HUDEP-2 (cell line): ENCODE measurements around the gene IGFL1.
"Not testable (repeated sequence)": the region's sequence is repeated elsewhere in the genome, so short reads cannot be mapped to it uniquely, and the experiment has no call there.

Source experiments
- DNase-seq, 76 experiments: peaks; one replicate each; lab custom pipeline; 2025; ENCODE audit not compliant: unreplicated experiment in 76 of 76; lab: John Stamatoyannopoulos, UW

The IGFL1 gene

DNA sequence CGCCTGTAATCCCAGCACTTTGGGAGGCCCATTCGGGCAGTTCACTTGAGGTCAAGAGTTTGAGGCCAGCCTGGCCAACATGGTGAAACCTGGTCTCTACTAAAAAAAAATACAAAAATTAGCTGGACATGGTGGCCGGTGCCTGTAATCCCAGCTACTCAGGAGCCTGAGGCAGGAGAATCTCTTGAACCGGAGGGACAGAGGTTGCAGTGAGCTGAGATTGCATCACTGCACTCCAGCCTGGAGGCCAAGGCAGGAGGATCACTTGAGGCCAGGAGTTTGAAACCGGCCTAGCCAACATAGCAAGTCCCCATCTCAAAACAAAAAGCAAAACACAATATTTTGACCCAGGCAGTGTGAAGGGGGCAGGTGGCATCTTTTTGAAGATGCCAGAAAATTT, 35.3 kb downstream of the IGFL1 start:
- not testable (repeated sequence) for DNase-seq

- DNase-seq: peak in 65 of 76 experiments; percentile 6 to 80 (median 54)
Measured at GRCh38 chr19:46265217-46265828, 35.8 kb downstream of the IGFL1 start.

GRCh38 chr19:46269101-46269500, 39.6 kb downstream of the IGFL1 start:
- DNase-seq: no peak

GRCh38 chr19:46270521-46271256, 41.1 kb downstream of the IGFL1 start:
- no peak for DNase-seq

DNA sequence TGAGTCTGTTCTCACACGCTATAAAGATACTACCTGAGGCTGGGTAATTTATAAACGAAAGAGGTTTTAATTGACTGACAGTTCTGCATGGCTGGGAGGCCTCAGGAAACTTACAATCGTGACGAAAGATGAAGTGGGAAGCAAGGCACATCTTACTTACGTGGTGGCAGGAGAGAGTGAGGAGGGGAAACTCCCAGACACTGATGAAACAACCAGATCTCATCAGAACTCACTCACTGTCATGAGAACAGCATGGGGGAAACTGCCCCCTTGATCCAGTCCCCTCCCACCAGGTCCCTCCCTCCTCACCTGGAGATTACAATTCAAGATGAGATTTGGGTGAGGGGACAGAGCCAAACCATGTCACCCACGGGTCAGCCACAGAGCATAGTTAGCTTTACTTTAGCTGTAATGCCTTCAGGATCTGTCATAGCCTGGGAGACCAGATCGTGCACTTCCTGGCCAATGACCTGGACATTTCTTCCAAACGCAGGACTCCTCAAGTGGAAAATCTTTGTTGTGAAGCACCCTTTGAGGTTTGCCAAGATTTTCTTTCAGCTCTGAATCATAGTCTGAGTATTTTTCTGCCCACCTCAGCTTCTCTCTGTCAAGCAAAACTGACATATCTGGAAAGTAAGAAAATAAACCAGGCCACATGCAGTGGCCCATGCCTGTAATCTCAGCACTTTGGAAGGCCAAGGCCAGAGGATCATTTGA, 42.1 kb downstream of the IGFL1 start:
- no peak for DNase-seq

DNA sequence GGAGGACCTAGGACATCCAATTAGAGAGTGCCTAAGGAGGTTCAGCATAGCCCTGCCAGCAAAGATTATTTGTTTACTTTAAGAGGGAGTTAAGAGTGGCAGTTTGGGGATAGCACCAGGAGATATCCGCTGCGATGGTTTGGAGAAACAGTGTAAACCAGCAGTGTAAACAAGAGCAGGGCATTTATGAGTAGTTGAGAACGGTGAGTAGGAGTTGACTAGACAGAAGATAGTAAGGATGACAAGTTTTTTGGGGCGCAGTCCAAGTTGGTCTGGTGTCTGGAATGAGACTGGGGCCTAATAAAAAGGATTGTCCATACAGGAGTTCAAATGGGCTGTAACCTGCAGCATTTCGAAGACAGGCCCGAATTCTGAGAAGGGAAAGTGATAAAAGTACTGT, 44.4 kb downstream of the IGFL1 start:
- not testable (repeated sequence) for DNase-seq

DNA sequence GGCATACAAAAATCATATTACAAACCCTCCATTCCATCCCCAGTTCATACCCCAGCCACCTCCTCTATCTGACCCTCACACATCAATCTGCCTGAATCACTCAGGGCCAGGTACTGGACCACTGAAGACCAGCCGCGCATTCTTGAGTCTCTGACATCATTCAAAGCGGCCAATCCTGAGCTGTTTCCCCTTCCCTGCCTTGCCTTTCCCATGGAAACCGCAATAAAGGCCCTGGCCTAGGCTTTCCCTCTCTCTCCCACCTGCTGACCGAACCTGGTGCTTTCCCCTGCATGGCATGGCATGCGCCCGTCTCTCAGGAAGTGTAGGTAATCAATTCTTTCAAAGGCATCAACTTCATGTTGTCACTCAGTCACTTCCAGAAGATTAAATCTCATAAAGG, 49.6 kb downstream of the IGFL1 start:
- DNase-seq: no peak
